Astrocyte (in vitro differentiated cells and primary cell): Measurements from ENCODE around the gene H2AZ1. TPM values are rescaled to one million over a fixed set of nuclear protein-coding genes. Genes with fewer than 3 reads are reported as not detected.

Source experiments
- DNase-seq: peaks from one replicate; pipeline ENCODE4 v3.0.0-alpha.2; 2010; ENCODE audit warnings: low read depth
- FAIRE-seq: peaks from 2 replicates; lab custom pipeline; 2011; peaks lifted over from hg19 to GRCh38; lab: Jason Lieb, UNC
- H2AFZ ChIP-seq: 2 replicates; pipeline ENCODE4 v1.6.0; 2012; ENCODE audit warnings: low read depth, low read length, inconsistent platforms
- H3K27ac ChIP-seq: 2 replicates; pipeline ENCODE4 v1.5.1; 2011; ENCODE audit warnings: low read depth, low read length, inconsistent platforms
- H3K27me3 ChIP-seq: 2 replicates; pipeline ENCODE4 v1.6.0; 2011; ENCODE audit warnings: low read length, inconsistent platforms; ENCODE audit not compliant: insufficient read depth
- H3K36me3 ChIP-seq: 2 replicates; pipeline ENCODE4 v1.5.1; 2011; ENCODE audit warnings: low read length, inconsistent platforms; ENCODE audit not compliant: insufficient read depth
- H3K4me1 ChIP-seq: 2 replicates; pipeline ENCODE4 v1.5.1; 2011; ENCODE audit warnings: low read length, inconsistent platforms; ENCODE audit not compliant: insufficient read depth
- H3K4me2 ChIP-seq: 2 replicates; pipeline ENCODE4 v1.6.0; 2012; ENCODE audit warnings: low read length, inconsistent platforms
- H3K4me3 ChIP-seq: 2 replicates; pipeline ENCODE4 v1.5.1; 2011; ENCODE audit warnings: low read depth, mild to moderate bottlenecking, low read length, inconsistent platforms; ENCODE audit not compliant: insufficient read depth
- H3K79me2 ChIP-seq: 2 replicates; pipeline ENCODE4 v1.6.0; 2012; ENCODE audit warnings: mild to moderate bottlenecking, low read length, inconsistent platforms; ENCODE audit not compliant: insufficient read depth
- H3K9ac ChIP-seq: 2 replicates; pipeline ENCODE4 v1.6.0; 2012; ENCODE audit warnings: mild to moderate bottlenecking, low read length, inconsistent platforms
- H3K9me3 ChIP-seq: 2 replicates; pipeline ENCODE4 v1.5.1; 2012; ENCODE audit warnings: low read depth, mild to moderate bottlenecking, low read length, inconsistent platforms; ENCODE audit not compliant: insufficient read depth
- H4K20me1 ChIP-seq: 2 replicates; pipeline ENCODE4 v1.6.0; 2012; ENCODE audit warnings: low read length, inconsistent platforms; ENCODE audit not compliant: insufficient read depth
- H3K27ac Mint-ChIP-seq: one replicate; pipeline ENCODE4 v1.8.0; 2021; ENCODE audit warnings: mild to moderate bottlenecking, mixed read lengths; ENCODE audit not compliant: unreplicated experiment
- H3K27me3 Mint-ChIP-seq: one replicate; pipeline ENCODE4 v1.8.0; 2021; ENCODE audit warnings: low read depth, mixed read lengths; ENCODE audit not compliant: unreplicated experiment
- H3K36me3 Mint-ChIP-seq: one replicate; pipeline ENCODE4 v1.8.0; 2021; ENCODE audit warnings: low read depth, mixed read lengths; ENCODE audit not compliant: unreplicated experiment
- H3K4me1 Mint-ChIP-seq: one replicate; pipeline ENCODE4 v1.8.0; 2021; ENCODE audit warnings: low read depth, mixed read lengths; ENCODE audit not compliant: unreplicated experiment
- H3K4me3 Mint-ChIP-seq: one replicate; pipeline ENCODE4 v1.8.0; 2021; ENCODE audit warnings: mild to moderate bottlenecking, moderate library complexity, mixed read lengths; ENCODE audit not compliant: unreplicated experiment
- H3K9me3 Mint-ChIP-seq: one replicate; pipeline ENCODE4 v1.8.0; 2021; ENCODE audit warnings: mild to moderate bottlenecking, mixed read lengths; ENCODE audit not compliant: unreplicated experiment
- EZH2 ChIP-seq: IDR thresholded peaks from 2 replicates; pipeline ENCODE4 v1.6.1; 2012; ENCODE audit warnings: mild to moderate bottlenecking, low read length, inconsistent platforms; ENCODE audit not compliant: insufficient read depth
- total RNA-seq: library from RNA; stranded (reverse); gene quantifications from 2 replicates; pipeline ENCODE4 v1.2.1, GENCODE V29; 2021
- TF ChIP-seq, protein P1 (sequence below): IDR thresholded peaks from 2 replicates; pipeline ENCODE4 v1.5.1; 2011; ENCODE audit warnings: low read depth, mild to moderate bottlenecking, inconsistent platforms, low read length, moderate library complexity; ENCODE audit not compliant: insufficient read depth

H2AZ1 gene
- total RNA-seq, 1 donor from 2014 or later, result 273 TPM

DNA sequence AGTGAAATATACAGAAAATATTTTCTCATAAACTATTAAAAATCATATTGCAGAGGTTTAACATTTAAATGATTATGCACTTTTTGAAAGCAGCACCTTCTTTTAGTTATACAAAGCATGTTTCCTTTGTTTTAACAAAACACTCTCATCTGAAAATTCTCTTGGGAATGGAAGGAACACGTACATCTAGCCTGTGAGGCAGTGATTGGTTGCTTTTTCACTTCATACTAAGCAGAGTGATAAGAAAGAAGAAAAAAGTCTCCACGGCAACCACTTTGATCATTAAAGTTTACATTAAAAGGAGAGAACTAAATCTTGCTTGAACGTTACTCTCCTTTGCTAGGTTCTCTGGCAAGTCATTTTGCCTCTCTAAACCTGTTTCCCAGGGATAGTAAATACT, 41.7 kb upstream of the H2AZ1 start:
- Histone ChIP-seq H3K36me3 (no peaks in the 10 kb centered on the region), H3K27ac (no peak overlapping the region), H3K4me1 (no peaks in the 10 kb centered on the region), H3K79me2 (no peaks in the 10 kb centered on the region), H3K27me3 (no peaks in the 10 kb centered on the region), H3K9ac (no peak overlapping the region), H3K4me2 (no peak overlapping the region), H3K4me3 (no peak overlapping the region), H4K20me1 (no peaks in the 10 kb centered on the region), H2AFZ (no peak overlapping the region), H3K9me3 (no peaks in the 10 kb centered on the region)
- DNase-seq (no peak), FAIRE-seq (no peak)
- TF ChIP-seq EZH2, result no peak
- no peaks in the 10 kb centered on the region for H3K9me3 Mint-ChIP-seq
- H3K27me3 Mint-ChIP-seq, result no peaks in the 10 kb centered on the region
- H3K4me3 Mint-ChIP-seq, result no peak overlapping the region
- H3K27ac Mint-ChIP-seq, result no peak overlapping the region
- H3K36me3 Mint-ChIP-seq, result no peaks in the 10 kb centered on the region
- no peaks in the 10 kb centered on the region for H3K4me1 Mint-ChIP-seq

DNA sequence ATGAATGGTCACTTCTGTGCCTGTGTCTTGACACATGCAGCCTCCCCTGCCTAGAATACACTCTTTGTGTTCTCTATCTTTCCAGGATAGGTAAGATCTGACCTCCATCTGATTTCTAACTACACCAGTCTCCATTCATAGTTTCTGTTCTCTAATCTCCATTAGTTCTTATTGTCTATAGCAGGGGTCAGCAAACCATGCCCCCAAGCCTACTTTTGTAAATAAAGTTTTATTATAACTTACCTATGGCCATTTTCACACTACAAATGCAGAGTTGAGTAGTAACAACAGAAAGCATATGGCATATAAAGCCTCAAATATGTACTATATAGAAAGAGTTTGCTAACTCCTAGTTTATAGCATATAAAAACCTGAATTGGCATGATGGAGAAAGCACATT, 37.6 kb upstream of the H2AZ1 start:
- TF ChIP-seq EZH2, result no peak
- TF ChIP-seq, protein P1, sequence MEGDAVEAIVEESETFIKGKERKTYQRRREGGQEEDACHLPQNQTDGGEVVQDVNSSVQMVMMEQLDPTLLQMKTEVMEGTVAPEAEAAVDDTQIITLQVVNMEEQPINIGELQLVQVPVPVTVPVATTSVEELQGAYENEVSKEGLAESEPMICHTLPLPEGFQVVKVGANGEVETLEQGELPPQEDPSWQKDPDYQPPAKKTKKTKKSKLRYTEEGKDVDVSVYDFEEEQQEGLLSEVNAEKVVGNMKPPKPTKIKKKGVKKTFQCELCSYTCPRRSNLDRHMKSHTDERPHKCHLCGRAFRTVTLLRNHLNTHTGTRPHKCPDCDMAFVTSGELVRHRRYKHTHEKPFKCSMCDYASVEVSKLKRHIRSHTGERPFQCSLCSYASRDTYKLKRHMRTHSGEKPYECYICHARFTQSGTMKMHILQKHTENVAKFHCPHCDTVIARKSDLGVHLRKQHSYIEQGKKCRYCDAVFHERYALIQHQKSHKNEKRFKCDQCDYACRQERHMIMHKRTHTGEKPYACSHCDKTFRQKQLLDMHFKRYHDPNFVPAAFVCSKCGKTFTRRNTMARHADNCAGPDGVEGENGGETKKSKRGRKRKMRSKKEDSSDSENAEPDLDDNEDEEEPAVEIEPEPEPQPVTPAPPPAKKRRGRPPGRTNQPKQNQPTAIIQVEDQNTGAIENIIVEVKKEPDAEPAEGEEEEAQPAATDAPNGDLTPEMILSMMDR, result no peak
- H3K36me3 Mint-ChIP-seq, result no peaks in the 10 kb centered on the region
- no peaks in the 10 kb centered on the region for H3K9me3 ChIP-seq
- no peak overlapping the region for H3K9ac ChIP-seq
- no peaks in the 10 kb centered on the region for H3K4me1 ChIP-seq
- no peaks in the 10 kb centered on the region for H3K9me3 Mint-ChIP-seq
- H3K4me1 Mint-ChIP-seq, result no peaks in the 10 kb centered on the region
- no peak overlapping the region for H3K27ac ChIP-seq
- DNase-seq (no peak), FAIRE-seq (no peak)
- no peaks in the 10 kb centered on the region for H4K20me1 ChIP-seq
- no peaks in the 10 kb centered on the region for H3K27me3 Mint-ChIP-seq
- no peaks in the 10 kb centered on the region for H3K79me2 ChIP-seq
- H3K4me3 Mint-ChIP-seq, result no peak overlapping the region
- no peak overlapping the region for H3K4me2 ChIP-seq
- no peak overlapping the region for H3K27ac Mint-ChIP-seq
- H2AFZ ChIP-seq, result no peak overlapping the region
- H3K4me3 ChIP-seq, result no peak overlapping the region
- H3K27me3 ChIP-seq, result no peaks in the 10 kb centered on the region
- no peaks in the 10 kb centered on the region for H3K36me3 ChIP-seq

DNA sequence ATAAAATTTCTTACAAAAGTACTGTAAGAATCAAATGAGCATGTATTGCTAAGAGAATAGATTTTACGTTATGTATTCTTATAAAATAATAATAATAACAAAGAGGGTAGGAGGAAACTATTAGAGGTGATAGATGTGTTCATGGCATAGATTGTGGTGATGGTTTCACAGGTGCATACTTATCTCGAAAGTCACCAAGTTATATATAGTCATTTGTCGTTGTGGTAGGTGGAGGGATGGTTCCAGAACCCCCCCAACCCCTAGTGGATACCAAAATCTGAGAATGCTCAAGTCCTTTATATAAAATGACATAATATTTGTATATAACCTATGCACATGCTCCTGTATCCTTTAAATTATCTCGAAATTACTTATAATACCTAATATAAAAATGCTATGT, 36.7 kb upstream of the H2AZ1 start:
- H3K9me3 ChIP-seq, result no peaks in the 10 kb centered on the region
- H3K36me3 ChIP-seq, result no peaks in the 10 kb centered on the region
- H3K9me3 Mint-ChIP-seq, result no peaks in the 10 kb centered on the region
- H3K36me3 Mint-ChIP-seq, result no peaks in the 10 kb centered on the region
- no peaks in the 10 kb centered on the region for H3K4me1 Mint-ChIP-seq
- no peaks in the 10 kb centered on the region for H3K27me3 ChIP-seq
- no peak overlapping the region for H3K4me3 Mint-ChIP-seq
- FAIRE-seq, result no peak
- no peak overlapping the region for H3K4me3 ChIP-seq
- no peaks in the 10 kb centered on the region for H3K79me2 ChIP-seq
- no peak for TF ChIP-seq EZH2
- TF ChIP-seq, protein P1, result no peak
- H3K4me2 ChIP-seq, result no peak overlapping the region
- no peak overlapping the region for H3K27ac ChIP-seq
- H3K27ac Mint-ChIP-seq, result no peak overlapping the region
- H3K4me1 ChIP-seq, result no peaks in the 10 kb centered on the region
- no peaks in the 10 kb centered on the region for H3K27me3 Mint-ChIP-seq
- no peaks in the 10 kb centered on the region for H4K20me1 ChIP-seq
- DNase-seq, result no peak
- no peak overlapping the region for H2AFZ ChIP-seq
- no peak overlapping the region for H3K9ac ChIP-seq
